ENCODE results near the gene SMLR1. TPM values are rescaled to one million over a fixed set of nuclear protein-coding genes. Genes with fewer than 3 reads are reported as not detected.

Gene SMLR1
- total RNA-seq, 1 donor from 2014 or later: not detected

DNA sequence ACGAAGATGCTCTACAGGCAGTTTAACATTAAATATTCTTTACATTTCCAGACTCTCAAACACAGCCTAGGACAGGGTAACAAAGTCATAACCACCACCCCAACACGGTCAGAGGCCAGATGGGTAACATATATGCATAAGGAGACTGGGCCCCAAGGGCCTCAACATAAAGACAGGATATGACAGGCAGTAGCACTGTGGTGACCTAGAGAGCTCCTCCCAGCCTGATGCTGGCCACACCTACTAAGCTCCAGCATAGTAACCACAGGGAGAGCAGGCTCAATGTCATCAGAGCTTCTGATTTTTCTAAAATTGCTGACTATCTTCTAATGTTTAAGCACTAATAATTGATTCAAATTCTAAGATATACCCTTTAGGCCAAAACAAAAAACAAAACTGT is 21.7 kb downstream of the SMLR1 start:
- intact Hi-C loops (cut with micrococcal nuclease): loop anchor here (1.0 to 10.0 kb wide), 2 partner anchors 23 to 714 kb away; no protein-coding TSS in a partner anchor

- intact Hi-C loops (cut with micrococcal nuclease): loop anchor here (1.0 to 10.0 kb wide), 2 partner anchors 23 to 715 kb away; no protein-coding TSS in a partner anchor
Measured at GRCh38 chr6:130849594-130849993, 22.4 kb downstream of the SMLR1 start.

DNA sequence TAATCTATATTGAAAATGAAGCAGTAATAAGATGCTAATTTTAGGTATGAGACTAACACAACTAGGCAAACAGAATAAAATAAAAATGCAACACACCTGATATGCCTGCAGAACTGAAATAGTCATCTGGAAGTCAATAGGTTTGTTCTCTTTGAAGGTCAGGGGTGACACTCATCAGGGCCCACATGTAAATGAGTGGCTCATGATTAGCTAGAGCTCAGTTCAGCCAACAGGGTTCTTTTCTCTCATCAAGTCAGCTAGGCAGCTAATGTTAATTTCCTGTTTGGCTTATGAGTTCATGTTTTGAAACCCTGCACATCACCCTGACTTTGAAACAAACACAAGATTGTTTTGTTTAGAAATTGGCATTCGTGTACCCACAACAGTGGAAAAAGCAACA is 23.8 kb downstream of the SMLR1 start:
- intact Hi-C loops (cut with micrococcal nuclease): no loop called here

DNA sequence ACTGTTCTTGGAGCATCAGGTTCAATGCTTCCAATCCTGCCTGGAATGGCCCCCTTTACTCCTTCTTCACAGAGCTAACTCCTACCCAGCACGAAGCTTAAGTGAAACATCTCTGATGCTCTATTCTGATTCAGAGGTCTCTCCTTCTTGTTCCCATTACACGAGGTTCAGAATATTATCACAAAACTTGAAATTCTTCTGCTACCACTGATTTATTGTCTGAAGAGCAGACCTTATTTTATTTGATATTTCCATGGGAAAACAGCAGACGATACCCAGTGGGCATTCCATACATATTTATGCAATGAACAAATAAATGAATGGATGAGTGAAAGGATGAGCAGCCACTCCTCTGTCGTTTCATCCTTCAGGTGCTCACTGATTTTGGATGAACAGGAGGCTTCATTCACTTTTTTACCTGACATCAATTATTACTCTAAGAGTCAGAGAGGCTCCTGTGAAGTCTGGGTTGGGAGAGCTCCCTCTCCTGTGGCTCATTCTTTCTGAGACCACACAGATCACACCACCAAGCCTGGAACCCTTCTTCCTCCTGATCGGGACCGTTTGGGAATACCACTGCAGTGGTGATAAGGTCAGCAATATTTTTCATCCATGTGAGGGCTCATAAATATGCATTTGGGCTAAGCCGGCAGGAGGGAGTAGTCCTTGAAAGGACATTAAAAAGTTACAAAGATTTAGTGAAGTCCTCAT is 25.8 kb downstream of the SMLR1 start:
- intact Hi-C loops (cut with micrococcal nuclease): no loop called here

DNA sequence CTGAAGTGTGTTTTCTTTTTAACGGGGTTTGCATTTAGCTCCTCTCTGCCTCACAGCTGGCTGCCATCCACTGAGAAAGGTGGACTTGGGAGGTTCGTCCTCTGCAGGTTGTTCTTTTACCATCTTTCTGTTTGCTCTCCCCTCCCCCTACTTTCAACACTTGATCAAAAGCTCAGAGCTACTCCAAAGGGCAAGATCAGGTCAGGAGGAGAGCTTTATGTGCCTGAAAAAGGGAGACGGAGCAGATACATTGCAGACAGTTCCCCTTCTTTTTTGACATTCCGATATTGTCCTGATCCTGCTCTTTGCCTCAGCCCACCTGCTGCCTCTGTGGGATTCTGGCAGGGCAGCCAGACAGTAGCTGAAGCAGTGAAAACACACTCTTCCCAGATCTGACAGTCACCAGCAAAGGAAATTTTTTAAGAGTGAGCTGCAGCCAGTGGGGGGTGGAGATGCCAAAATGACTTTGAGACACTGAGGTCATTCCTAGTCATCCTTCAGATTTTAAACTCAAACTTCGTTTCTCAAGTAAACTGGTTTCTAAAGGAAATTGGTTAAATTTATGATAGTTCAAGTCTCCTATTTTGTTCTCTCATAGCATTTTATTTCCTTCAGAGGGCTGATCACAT is 26.5 kb downstream of the SMLR1 start:
- intact Hi-C loops (cut with micrococcal nuclease): no loop called here

GRCh38 chr6:130858054-130858453 is 30.8 kb downstream of the SMLR1 start:
- intact Hi-C loops (cut with micrococcal nuclease): no loop called here

DNA sequence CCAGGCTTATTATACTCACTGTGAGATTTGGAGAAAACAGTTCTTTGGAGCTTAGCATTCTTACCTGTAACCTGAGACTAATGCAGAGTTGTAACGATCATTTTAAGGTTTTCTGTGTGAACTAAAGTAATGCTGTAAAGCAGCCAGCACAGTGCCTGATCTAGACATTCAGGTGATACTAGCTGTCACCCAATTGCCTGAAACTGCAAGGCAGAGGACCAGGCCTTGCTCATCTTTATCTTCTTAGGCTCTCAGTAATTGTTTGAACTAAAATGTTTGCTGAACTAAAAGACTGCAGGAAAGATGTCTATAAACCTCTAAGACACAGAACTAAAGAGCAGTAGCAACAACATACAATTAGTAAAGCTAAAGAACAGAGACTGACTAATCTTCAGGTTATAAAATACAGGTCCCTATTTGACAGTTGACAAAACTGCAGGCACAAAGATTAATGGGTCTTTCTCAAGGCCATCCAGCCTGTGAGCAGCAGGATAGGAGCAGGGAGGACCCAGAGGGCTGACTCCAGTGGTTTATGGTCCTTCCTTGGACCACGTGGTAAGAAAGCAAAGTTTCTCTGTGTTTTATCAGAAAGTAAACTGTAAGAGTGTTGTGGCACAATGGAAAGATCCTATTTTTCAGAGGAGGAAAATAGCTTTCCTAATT is 31.4 kb downstream of the SMLR1 start:
- intact Hi-C loops (cut with micrococcal nuclease): no loop called here

DNA sequence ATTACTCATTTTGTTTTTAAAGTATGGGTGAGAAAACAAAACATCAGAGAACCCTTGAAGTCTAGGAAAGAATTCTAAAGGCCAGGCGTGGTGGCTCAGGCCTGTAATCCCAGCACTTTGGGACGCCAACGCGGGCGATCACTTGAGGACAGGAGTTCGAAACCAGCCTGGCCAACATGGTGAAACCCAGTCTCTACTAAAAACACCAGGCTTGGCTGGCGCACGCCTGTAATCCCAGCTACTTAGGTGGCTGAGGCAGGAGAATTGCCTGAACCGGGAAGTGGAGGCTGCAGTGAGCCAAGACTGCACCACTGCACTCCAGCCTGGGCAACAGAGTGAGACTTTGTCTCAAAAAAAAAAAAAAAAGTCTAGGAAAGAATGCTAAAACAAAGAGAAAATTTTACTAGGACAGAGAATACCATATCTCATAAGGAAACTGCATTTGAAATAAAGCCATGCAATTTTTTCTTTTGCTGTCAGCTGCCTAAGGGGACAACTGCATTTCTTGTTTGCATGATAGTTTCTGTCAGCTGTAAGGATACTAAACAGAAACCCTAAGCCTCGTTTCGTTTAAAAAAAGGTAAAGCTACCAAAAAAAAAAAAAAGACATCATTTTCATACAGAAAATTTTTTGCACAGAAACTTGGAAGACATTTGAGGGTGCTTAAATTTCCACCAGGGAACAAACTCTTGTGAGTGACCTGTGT is 32.1 kb downstream of the SMLR1 start:
- intact Hi-C loops (cut with micrococcal nuclease): no loop called here

- intact Hi-C loops (cut with micrococcal nuclease): no loop called here
Measured at GRCh38 chr6:130862370-130862769, 35.2 kb downstream of the SMLR1 start.

- intact Hi-C loops (cut with micrococcal nuclease): no loop called here
Measured at GRCh38 chr6:130863415-130864230, 36.4 kb downstream of the SMLR1 start.

- intact Hi-C loops (cut with micrococcal nuclease): no loop called here
Measured at GRCh38 chr6:130864344-130864743, 37.1 kb downstream of the SMLR1 start.

DNA sequence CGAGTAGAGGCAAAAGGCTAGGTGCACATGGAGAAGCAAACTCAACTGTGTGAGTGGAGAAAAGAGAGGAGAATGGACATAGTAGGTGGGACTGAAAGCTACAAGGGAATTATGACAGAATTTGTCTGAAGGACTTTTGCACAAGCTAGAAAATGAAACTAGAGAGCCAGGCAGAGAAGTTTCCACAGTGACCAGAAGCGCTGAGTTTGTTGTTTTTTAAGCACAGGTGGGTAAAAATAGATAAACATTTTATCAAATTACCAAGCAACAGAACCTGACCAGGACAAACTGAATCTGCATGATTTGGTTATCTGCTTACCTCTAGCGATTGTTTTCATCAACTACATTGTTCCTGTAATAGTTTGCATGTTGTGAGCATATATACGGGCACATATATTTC is 38.6 kb downstream of the SMLR1 start:
- intact Hi-C loops (cut with micrococcal nuclease): no loop called here

GRCh38 chr6:130869681-130870080 is 42.5 kb downstream of the SMLR1 start:
- intact Hi-C loops (cut with micrococcal nuclease): no loop called here

GRCh38 chr6:130870179-130870880 is 43.1 kb downstream of the SMLR1 start:
- intact Hi-C loops (cut with micrococcal nuclease): no loop called here

GRCh38 chr6:130872250-130873095 is 45.3 kb downstream of the SMLR1 start:
- intact Hi-C loops (cut with micrococcal nuclease): loop anchor here (1.0 kb wide), 3 partner anchors 23 to 579 kb away; no protein-coding TSS in a partner anchor

DNA sequence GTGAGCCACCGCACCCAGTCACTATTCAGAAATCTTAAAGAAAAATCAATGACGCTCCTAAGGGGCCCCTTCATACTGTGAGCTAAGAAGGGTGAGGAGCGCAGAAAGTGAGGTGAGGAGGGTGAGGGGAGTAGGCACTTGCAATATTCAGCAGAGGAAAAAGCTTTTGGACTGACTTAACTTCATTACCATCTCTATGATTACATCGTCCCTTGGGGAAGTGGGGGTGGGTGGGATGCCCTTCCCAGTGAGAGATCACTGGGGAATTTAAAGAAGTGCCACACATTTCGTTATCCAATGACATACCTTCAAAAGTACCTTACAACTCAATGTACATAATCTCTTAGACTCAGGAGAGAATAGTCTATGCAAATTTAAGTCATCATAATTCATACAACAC is 46.5 kb downstream of the SMLR1 start:
- intact Hi-C loops (cut with micrococcal nuclease): no loop called here

DNA sequence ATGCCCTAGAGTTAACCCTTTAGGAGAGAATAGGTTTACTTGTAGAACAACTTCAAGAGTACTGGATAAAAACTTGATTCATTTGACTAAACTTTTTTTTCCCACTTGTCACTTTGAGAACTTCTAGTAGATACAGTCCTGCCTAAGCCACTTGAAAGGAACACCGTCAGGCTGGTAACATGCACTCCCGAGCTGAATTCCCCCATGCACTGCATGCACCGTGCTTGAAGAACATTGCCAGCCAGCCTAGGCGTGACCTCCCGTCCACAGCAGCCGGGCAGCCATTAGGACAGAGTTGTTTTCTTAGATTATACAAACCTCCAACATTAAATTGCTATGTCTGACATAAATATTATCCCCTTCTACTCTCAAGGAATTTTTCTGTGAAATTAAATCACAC is 52.6 kb downstream of the SMLR1 start:
- intact Hi-C loops (cut with micrococcal nuclease): no loop called here

- intact Hi-C loops (cut with micrococcal nuclease): no loop called here
Measured at GRCh38 chr6:130882370-130882769, 55.2 kb downstream of the SMLR1 start.

Measured in T-helper 2 cell treated with Interferon-gamma antibody and Interleukin-4, amounts not matched to agents 100 ng/mL and 5 ng/mL, for 36 hours (primary cell).